ENCODE data around the gene AHRR.
"Not testable (repeated sequence)": the region's sequence is repeated elsewhere in the genome, so short reads cannot be mapped to it uniquely, and the experiment has no call there.

Gene AHRR

DNA sequence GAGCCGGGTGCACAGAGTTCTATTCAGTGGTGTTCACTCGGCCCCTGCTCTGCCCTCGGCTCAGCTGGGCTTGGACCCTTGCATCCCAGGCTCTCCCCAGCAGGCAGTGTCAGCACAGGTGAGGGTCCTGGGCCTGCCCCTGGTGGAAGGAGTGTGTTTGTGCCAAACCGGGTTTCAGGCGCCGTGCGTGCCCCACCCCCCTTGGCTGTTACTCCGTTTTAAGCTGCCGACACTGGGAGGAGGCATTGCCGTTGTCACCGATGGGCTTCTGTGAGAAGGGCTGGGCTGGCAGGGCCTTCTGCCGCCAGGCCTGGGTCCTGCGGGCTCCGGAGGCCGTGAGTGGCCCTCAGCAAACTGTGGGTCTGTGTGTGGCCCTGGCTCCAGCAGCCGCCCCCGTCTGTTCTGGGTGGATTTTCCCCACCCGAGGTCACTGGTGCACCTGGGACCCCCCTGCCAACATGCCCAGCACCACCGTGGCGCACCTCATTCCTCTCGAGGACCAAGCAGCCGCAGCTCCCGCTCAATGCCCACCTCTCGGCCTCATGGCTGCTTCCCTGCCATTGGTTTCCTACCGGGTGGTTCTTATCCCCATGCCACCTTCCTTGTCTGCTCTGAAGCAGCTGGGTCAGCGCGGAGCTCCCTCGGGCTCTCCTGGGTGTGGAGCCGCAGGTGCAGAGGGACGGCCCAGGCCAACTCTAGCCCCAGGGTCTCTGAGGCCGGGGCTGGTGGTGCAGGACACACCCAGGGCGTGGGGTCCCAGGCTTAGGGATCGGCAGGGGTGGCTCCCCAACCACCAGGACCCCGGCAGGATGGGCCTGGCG, 77.2 kb downstream of the AHRR start:
- DNase-seq = no peak

GRCh38 chr5:399296-400281, 78.1 kb downstream of the AHRR start:
- peak; percentile 45 for DNase-seq

GRCh38 chr5:400282-401145, 79.0 kb downstream of the AHRR start:
- DNase-seq = no peak

DNA sequence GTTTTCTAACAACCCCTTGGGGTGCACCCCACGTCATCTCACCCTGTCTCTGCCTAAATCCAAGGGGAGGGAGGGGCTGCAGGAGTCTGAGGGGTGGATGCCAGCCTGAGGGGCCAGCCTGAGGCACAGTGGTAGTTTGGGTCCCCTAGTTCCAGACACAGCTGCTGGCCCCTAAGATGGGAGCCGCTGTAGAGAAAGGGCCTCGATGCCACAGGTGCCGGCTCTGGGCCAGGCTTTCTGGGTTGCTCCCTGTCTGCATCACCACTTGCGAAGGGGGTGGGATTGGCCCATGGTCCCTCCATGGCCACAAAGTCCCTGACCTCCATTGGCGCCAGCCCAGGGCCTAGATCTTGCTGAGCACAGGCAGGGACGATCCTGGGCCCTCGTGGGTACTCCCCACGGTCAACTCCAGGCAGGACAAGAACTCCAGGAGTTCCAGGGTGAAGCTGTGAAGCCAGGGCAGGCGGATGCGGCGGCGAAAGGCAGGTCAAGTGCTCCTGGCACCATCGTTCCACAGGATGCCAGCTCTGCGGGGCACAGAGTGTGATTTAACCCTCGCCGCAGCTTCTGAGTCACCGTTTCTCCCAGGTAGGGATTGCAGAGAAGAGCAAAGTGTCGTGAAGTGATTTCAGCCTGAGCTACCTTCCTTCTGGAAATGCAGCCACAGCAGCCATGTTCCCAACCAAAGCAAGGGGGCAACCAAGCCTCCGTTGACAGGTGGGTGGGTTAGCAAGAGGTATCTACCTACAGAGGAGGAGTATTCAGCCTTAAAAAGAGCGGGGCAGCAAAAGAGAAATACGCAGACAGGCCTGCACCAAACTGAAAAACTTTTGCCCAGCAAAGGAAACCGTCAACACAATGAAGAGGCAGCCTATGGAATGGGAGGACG, 79.9 kb downstream of the AHRR start:
- DNase-seq = no peak

GRCh38 chr5:402219-402614, 80.7 kb downstream of the AHRR start:
- not testable (repeated sequence) for DNase-seq

DNA sequence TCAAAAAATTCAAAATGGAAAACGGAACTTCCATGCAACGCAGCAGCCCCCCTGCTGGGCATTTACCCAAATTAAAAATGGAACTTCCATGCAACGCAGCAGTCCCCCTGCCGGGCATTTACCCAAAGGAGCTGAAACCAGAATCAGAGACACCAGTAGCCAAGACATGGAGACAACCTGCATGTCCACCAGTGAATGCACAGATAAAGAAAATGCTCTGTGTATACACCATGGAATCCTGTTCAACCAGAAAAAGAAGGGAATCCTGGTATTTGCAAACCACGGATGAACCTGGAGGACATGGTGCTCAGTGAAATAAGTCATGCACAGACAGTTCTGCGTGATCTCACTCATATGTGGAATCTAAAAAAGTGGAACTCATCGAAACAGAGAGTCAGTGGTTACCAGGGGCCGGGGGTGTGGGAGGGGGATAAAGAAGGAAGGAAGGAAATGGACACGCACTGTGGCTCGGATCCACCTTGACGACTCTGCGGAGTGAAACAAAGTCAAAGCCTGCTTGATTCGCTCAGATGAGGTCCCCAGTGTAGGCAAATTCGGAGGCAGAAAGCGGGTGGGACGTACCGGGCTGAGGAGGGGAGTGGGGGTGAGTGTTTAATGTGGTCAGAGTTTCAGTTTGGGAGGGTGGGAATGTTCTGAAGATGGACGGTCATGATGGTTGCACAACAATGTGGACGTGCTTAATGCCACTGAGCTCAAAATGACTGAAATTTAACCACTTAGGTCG, 81.3 kb downstream of the AHRR start:
- no peak for DNase-seq

- DNase-seq = no peak
Observed at GRCh38 chr5:403995-404394, 82.5 kb downstream of the AHRR start.

DNA sequence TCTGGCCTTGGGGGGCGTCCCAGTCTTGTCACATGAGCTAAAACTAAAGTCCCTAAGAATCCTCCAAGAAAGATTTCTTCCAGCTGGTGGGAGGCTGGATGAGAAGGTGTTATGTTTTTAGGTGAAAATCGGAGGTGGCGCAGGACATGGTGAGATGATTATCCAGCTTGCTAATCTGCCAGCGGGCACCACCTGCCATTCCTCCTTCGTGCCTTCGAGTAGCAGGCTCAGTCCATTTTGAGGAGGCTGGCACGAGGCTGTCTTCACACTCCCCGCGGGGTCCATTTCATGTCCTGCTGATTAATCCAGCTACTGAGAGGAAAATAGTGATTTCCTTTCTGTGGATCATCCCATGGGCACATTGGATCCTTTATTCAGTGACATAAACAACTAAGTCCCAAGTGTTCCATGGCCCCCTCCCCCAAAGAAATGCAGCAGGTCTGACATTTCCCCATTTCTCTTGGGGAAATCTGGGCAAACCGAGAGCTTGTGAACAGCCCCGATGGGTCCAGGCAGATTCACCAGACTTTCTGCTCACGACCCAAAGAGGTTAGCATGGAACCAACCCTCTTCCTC, 83.2 kb downstream of the AHRR start:
- no peak for DNase-seq

DNA sequence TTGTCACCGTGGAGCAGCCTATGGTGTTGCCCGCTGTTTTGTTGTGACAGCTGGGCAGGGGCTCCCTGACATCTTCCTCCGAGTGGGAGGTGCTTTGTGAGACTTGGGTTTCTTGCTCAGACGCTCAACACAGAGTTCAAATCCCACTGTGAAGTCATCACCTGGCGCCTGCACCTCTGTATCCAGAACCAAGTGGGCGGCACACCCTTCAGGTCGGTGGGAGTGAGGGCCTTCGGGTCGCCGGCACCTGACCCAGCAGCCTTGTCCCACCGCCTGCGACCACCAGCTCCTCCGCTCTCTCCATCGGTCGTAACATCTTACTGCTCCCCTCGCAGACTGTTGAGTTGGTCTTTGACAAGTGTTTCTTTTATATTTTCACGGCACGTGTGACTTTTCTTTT, 83.9 kb downstream of the AHRR start:
- no peak for DNase-seq

- no peak for DNase-seq
Observed at GRCh38 chr5:406041-406440, 84.5 kb downstream of the AHRR start.

- DNase-seq = no peak
Observed at GRCh38 chr5:407051-407450, 85.5 kb downstream of the AHRR start.

DNA sequence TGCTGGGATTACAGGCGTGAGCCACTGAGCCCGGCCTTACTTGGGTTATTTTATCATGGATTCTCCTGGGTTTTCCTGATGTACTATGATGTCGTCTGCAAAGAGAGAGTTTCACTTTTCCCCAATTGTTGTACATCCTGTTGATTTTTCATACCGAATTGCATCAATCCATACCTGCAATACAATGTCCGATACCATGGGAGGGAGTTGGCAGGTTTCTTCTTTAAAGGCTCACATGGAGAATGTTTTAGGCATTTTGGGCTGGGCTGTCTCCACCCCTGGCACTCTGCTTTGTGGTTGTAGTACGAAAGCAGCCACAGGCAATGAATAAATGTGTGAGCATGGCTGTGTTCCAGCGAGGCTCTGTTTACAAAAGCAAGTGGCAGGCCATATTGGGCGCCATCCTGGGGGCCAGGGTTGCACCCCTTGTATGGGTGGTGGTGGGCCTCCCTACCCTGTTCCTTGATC, 86.3 kb downstream of the AHRR start:
- no peak for DNase-seq

DNA sequence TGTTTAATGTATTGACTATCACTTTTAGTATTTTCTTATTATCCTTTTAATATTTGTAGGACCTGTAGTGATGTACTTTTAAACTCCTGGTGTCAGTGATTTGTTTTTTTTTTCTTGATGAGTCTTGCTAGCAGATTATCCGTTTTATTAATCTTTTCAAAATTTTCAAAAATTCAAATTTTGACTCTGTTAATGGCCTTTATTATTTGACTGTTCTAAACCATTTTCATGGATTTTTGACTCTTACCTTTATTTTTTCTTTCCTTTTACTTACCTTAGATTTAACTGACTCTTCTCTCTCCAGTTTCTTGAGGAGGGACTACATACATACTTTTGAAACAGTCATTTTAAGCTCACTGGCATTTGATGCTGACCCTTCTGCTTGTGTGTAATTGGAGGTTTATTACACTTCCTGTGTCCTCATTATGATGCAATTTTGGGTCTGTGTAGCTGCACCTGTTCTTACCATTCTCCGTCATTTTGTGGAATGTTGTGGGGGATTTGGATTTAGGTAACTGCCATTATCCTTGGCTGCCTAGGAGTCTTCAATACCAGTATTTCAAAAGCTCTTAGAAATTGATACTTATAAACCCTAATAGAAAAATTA, 89.5 kb downstream of the AHRR start:
- DNase-seq = no peak

DNA sequence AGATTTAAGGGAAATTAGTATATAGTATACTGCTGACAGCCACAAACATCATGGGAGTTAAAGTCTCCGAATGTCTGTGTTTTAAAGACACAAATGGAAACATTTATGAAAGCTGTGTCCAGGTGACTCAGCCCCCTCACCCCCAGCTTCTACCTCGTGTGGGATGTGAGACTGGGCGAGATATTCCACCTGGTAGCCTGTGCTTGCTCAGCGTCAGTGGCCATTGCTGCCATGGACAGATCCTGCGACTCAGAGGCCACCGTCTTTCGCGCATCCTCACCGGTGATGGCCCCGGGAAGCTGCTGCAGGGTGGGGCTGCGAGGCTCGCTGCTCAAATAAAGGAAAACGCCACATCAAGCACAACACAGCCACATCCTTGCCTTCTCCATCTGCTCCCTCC, 90.2 kb downstream of the AHRR start:
- DNase-seq = no peak

- DNase-seq = not testable (repeated sequence)
Observed at GRCh38 chr5:414991-415927, 93.7 kb downstream of the AHRR start.

GRCh38 chr5:415928-416635, 94.6 kb downstream of the AHRR start:
- DNase-seq = no peak

GRCh38 chr5:416636-416960, 95.1 kb downstream of the AHRR start:
- no peak for DNase-seq
